Calu3 (cell line): ENCODE measurements around the gene BIRC6. TPM values are rescaled to one million over a fixed set of nuclear protein-coding genes. Genes with fewer than 3 reads are reported as not detected.

Source experiments
- BruUV-seq: library from RNA; stranded (reverse); fragments of 400-500 nt; replicated peaks from 2 replicates; lab custom pipeline; 2021; lab: Mats Ljungman, UMichigan
- CTCF ChIA-PET: fragments of 300-600 bp; sonication (Branson Sonifier 250); formaldehyde crosslinking; loops from one replicate; lab custom pipeline; 2022; ENCODE audit warnings: antibody characterized with exemption; lab: Charles Lee
- DNase-seq: peaks from one replicate; pipeline ENCODE4 v3.0.0; 2022
- H3K27ac Mint-ChIP-seq: one replicate; pipeline ENCODE4 v1.8.0; 2022; ENCODE audit warnings: mixed read lengths; ENCODE audit not compliant: unreplicated experiment
- H3K27me3 Mint-ChIP-seq: one replicate; pipeline ENCODE4 v1.8.0; 2022; ENCODE audit warnings: mixed read lengths; ENCODE audit not compliant: unreplicated experiment
- H3K36me3 Mint-ChIP-seq: one replicate; pipeline ENCODE4 v1.8.0; 2022; ENCODE audit warnings: mild to moderate bottlenecking, moderate library complexity, mixed read lengths; ENCODE audit not compliant: insufficient read depth, unreplicated experiment
- H3K4me1 Mint-ChIP-seq: one replicate; pipeline ENCODE4 v1.8.0; 2022; ENCODE audit warnings: mild to moderate bottlenecking, low read depth, mixed read lengths; ENCODE audit not compliant: unreplicated experiment
- H3K4me3 Mint-ChIP-seq: one replicate; pipeline ENCODE4 v1.8.0; 2022; ENCODE audit warnings: mild to moderate bottlenecking, low read depth, moderate library complexity, mixed read lengths; ENCODE audit not compliant: unreplicated experiment
- H3K9me3 Mint-ChIP-seq: one replicate; pipeline ENCODE4 v1.8.0; 2022; ENCODE audit warnings: low read depth, mixed read lengths; ENCODE audit not compliant: unreplicated experiment
- intact Hi-C: fragments of 100-400 bp; cut with micrococcal nuclease; formaldehyde crosslinking; loops from one replicate; pipeline ENCODE4 v1.10.0; 2022; ENCODE audit not compliant: unreplicated experiment
- microRNA-seq: library from miRNA; unstranded; fragments of <30 nt; microRNA quantifications from one replicate; pipeline ENCODE4 v1.2.0, GENCODE V29; 2022
- total RNA-seq: library from RNA; stranded (reverse); gene quantifications from 2 replicates; pipeline ENCODE4 v1.2.3, GENCODE V29; 2022
- TF ChIP-seq, protein P1 (sequence below): fragments of 200-600 bp; IDR thresholded peaks from one replicate; pipeline ENCODE4 v1.8.0; 2022; ENCODE audit warnings: antibody characterized with exemption; ENCODE audit not compliant: unreplicated experiment

Gene BIRC6
- total RNA-seq, 1 experiment from 2014 or later, result 91.0 TPM

DNA sequence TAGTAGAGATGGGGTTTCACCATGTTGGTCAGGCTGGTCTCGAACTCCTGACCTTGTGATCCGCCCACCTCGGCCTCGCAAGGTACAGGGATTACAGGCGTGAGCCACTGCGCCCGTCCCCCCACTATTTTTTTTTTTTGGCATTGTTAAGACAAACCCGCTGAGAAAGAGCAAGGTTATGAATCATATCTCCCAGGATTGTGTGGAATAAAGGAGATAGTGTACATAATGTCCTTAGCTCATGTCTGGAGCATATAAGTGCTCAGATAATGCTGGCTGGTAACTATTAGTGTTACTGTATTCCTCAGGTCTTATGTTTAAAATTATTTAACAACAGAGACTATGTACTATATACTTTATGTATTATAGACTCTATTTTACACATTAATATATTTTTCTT lies 307.0 kb downstream of the BIRC6 start:
- no peaks in the 10 kb centered on the region for H3K9me3 Mint-ChIP-seq
- CTCF ChIA-PET, result no interaction called here
- BruUV-seq, result no TSS peak
- peaks cover 9% of the 10 kb centered on the region for H3K36me3 Mint-ChIP-seq
- no peaks in the 10 kb centered on the region for H3K4me1 Mint-ChIP-seq
- TF ChIP-seq, protein P1, sequence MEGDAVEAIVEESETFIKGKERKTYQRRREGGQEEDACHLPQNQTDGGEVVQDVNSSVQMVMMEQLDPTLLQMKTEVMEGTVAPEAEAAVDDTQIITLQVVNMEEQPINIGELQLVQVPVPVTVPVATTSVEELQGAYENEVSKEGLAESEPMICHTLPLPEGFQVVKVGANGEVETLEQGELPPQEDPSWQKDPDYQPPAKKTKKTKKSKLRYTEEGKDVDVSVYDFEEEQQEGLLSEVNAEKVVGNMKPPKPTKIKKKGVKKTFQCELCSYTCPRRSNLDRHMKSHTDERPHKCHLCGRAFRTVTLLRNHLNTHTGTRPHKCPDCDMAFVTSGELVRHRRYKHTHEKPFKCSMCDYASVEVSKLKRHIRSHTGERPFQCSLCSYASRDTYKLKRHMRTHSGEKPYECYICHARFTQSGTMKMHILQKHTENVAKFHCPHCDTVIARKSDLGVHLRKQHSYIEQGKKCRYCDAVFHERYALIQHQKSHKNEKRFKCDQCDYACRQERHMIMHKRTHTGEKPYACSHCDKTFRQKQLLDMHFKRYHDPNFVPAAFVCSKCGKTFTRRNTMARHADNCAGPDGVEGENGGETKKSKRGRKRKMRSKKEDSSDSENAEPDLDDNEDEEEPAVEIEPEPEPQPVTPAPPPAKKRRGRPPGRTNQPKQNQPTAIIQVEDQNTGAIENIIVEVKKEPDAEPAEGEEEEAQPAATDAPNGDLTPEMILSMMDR, result no peak
- H3K4me3 Mint-ChIP-seq, result no peak overlapping the region
- intact Hi-C loops, result no loop called here
- DNase-seq, result no peak
- no peaks in the 10 kb centered on the region for H3K27me3 Mint-ChIP-seq
- H3K27ac Mint-ChIP-seq, result no peak overlapping the region

- BruUV-seq, result no TSS peak
- Mint-ChIP-seq H3K4me3 (no peak overlapping the region), H3K27ac (no peak overlapping the region), H3K4me1 (no peaks in the 10 kb centered on the region), H3K27me3 (no peaks in the 10 kb centered on the region), H3K36me3 (no peaks in the 10 kb centered on the region), H3K9me3 (no peaks in the 10 kb centered on the region)
- DNase-seq, result no peak
- TF ChIP-seq, protein P1, result no peak
- intact Hi-C loops, result no loop called here
- CTCF ChIA-PET, result no interaction called here
Observed at GRCh38 chr2:32666704-32667103, 309.9 kb downstream of the BIRC6 start.

DNA sequence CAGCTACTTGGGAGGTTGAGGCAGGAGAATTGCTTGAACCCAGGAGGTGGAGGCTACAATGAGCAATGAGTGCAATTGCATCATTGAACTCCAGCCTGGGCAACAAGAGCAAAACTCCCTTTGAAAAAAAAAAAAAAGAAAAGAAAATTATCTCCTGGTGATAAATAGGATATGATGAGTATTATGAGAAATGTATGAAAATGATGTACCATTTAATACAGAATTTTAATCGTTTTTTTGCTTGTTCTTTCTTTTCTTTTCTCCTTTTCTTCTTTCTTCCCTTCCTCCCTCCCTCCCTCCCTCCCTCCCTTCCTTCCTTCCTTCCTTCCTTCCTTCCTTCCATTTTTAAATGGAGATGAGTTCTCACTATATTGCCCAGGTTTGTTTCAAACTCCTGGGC lies 311.4 kb downstream of the BIRC6 start:
- Mint-ChIP-seq H3K4me3 (no peak overlapping the region), H3K4me1 (no peaks in the 10 kb centered on the region), H3K27ac (no peak overlapping the region), H3K36me3 (no peaks in the 10 kb centered on the region), H3K9me3 (no peaks in the 10 kb centered on the region), H3K27me3 (no peaks in the 10 kb centered on the region)
- DNase-seq, result no peak
- no TSS peak for BruUV-seq
- CTCF ChIA-PET, result no interaction called here
- TF ChIP-seq, protein P1, result no peak
- intact Hi-C loops, result no loop called here

Small RNA genes lying within 50 kb of the gene (microRNA-seq; reads per million reads assigned to microRNA genes)
- gene MIR4765 (not detected), gene MIR558 (not detected)

Other genes starting within 250 kb of the BIRC6 start
- 35.1 and 35.3 TPM in 2 replicates for gene SLC30A6, start 191.2 kb upstream of the BIRC6 start, total RNA-seq
- gene NLRC4, start 92.1 kb upstream of the BIRC6 start, total RNA-seq, result not detected in 2 replicates
- gene YIPF4, start 79.1 kb upstream of the BIRC6 start, total RNA-seq, result 50.5 and 57.0 TPM in 2 replicates